Erythroblast (primary cell): Measurements from ENCODE around the gene KRT86.
"Not testable (repeated sequence)": the region's sequence is repeated elsewhere in the genome, so short reads cannot be mapped to it uniquely, and the experiment has no call there.

Source experiments
- DNase-seq, 2 experiments: peaks; one replicate each; lab custom pipeline; 2025; lab: John Stamatoyannopoulos, UW
- GATA1 ChIP-seq: IDR thresholded peaks from 2 replicates; pipeline ENCODE4 v1.6.1; 2011; ENCODE audit warnings: low read depth, mild to moderate bottlenecking, control low read depth, low read length, moderate library complexity
- POLR2A ChIP-seq: IDR thresholded peaks from 2 replicates; pipeline ENCODE4 v1.6.1; 2011; ENCODE audit warnings: mild to moderate bottlenecking, low read length

KRT86 gene

DNA sequence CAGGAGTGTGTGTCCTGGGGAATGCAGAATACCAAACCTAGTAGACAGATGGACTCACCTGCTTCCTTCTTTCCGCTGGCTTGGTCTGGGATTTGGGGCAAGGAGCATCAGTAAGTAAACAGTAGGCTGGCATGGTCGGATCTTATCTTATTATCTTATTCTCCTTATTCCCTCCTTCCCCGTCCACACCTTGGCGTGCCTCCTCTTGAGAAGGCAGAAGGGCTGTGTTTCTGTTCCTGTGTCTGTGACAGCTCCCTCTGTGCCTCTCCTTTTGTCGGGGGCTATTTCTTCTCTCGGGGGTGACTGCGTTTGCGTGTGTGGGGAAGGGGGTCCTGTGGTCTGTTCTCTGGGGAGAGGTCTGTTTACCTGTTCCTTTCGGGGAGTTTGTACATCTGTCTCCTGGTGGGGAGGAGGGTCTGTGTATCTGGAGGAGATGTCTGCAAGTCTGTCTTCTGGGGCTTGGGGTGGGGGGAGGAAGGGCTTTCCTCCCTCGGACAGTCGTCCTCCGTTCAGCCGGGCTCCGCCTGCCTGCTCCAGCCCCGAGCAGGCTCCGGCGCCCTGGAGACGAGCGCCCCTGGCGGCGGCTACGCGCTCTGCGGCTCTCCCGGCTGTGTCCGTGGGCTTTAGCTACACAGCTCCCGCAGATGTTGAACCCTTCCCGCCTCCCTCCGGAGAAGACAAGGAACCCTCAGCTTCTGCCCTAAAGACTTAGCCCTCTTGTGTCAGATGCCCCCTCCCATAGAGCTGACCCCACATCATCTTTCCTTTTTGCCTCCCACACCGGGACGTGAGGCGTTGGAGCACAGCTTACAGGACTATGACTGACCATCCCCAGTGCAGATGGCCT, 4.4 kb downstream of the KRT86 start:
- DNase-seq = peak; percentile 53 to 80
- TF ChIP-seq GATA1 (no peak), POLR2A (no peak)

DNA sequence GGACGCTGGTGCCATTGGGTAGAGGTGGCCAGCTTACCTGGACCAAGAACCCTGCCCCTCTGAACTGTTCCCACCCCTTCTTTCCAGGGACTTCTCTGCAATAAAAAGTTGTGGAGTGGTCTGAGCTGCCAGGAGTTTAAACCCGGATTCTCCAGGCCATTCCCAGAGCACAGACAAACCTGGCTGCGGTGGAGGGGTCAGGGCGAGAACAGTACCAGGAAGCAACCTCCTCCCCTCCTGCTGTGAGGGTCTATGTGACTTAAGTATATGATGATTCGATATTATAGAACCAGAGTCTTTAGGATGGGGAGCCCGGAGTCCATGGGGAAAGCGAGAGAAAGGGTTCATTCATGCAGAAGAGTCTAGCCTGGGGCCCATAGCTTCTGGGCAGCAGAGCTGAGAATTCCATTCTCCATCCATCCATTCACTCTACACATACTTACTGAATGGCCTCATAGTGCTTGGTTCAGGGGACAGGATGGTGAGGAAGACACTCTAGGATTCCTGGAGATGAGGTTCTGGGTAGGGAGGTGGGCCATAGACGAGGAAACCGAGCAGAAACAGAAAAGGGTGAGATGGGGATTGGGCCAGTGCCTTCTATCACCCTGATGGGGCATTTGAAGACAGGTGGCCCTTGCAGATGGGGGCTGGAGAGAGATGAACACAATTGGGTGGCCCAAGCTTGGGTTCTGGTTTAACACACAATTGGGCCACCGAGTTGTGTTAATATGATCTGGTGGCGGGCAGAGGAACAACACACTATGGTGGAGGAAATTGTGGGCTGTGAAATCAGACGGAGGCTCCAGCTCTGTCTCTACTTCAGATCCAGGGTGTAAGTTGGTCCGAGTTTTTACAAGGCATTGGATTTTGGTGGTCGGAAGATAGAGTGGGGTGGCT, 5.2 kb downstream of the KRT86 start:
- DNase-seq = no peak
- TF ChIP-seq POLR2A (no peak), GATA1 (no peak)

DNA sequence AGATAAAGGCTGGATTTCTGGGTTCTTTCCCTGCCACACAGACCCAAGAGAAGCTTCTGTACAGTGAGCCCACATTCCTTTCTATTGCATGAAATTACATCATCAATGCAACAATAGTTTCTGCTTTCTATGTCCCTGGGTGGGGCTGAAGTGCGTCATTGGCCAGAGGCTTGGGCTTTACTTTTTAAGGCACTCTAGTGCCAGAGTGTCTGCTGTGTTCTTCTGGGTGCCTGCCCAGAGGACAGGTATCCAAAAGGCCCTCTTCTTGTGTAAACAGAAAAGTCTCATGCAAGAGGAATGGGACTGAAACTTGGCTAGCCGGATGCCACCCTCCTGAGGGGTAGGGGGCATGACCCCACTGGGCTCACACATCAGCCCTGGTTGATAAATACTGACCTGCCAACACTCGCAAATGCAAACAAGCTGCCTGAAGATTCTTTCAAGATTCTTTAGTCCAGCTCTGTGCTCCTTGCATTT, 5.9 kb downstream of the KRT86 start:
- TF ChIP-seq POLR2A (no peak), GATA1 (no peak)
- DNase-seq = peak; percentile 17 to 60

DNA sequence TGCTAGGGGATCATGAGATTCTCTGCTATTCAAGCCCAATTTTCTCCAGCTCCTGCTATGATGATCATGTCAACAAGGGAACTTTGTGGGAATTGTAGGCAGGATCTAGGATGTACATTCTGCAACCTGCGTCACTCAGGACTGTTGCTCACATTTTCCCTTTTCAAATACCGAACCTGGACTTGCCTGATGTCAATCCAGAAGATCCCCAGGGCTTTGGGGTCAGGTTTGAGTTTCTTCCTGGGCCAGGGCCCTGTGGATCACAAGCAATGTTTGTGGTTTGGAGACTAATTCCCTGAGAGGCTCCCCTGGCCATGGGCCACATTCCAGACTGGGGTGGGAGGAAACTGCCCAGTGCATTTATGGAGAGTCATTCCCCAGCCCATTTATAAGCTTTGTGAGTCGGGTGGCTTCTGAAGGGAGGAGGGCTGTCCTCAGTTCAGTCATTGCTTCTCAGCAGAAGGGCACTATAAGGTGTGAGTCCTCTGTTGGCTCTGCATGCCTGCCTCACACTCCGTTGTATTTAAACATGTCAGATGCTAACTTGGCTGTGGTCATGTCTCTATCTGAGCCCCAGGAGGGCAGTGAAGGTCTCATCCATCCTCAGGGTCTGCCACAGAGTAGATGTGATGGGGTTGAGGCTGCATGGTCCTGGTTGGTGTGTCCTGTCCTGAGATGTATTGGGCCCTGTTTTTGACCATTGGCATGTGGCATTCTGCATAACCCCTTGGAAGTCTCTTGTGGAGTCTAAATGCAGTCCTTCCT, 6.5 kb downstream of the KRT86 start:
- TF ChIP-seq GATA1 (no peak), POLR2A (no peak)
- DNase-seq = no peak

DNA sequence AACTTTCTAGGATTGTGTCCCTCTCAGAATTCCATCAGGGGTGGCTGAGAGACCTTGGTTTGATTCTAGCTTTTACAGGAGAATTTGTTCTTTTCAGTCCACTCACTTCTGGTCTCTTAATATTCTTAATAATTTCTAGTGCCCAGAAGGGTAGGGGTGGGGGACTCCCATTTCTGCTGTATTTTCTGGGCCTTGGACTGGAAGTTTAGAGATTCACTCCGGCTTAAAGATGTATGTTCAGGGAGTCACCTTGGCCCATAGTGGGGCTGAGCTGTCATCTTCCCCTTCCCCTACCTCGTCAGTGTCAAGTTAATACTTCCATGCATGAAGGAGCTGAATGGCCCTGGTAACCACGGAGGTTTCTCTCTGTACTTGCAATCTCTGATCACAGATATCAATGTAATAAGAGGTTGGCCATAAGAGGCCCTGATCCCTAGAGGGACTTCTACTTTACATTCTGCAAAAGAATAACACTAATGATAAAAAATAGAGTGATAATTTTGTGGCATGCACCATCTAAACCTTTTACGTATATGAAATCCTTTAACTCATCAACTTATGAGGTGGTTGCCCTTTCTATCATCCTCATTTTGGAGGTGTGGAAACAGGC, 10.2 kb downstream of the KRT86 start:
- DNase-seq = no peak
- TF ChIP-seq GATA1 (no peak), POLR2A (no peak)

DNA sequence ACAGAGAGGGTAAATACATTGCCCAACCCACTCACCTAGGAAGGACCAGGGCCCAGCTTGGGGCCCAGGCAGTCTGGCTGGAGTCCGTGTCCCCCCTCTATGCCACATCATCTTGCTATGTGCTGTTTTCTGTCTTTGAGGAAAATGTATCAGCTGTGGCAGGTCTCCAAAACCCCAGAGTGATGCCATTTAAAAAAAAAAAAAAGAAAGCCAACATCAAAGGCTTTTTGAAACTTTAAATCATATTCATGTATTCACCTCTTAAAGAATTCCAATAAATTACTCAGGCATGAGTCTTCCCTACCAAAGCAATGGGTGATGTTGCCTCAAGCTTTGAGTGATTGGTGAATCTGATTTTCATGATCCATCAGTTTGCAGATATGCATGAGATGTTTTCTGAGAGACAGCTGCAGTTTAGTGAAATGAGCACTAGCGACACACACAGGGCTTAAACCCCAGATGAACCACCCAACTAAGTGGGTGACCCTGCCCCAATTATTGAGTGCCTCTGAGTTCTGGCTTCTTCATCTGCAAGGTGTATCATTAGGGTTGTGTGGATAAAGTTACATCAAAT, 10.8 kb downstream of the KRT86 start:
- no peak for DNase-seq
- TF ChIP-seq GATA1 = no peak
- no peak for TF ChIP-seq POLR2A

DNA sequence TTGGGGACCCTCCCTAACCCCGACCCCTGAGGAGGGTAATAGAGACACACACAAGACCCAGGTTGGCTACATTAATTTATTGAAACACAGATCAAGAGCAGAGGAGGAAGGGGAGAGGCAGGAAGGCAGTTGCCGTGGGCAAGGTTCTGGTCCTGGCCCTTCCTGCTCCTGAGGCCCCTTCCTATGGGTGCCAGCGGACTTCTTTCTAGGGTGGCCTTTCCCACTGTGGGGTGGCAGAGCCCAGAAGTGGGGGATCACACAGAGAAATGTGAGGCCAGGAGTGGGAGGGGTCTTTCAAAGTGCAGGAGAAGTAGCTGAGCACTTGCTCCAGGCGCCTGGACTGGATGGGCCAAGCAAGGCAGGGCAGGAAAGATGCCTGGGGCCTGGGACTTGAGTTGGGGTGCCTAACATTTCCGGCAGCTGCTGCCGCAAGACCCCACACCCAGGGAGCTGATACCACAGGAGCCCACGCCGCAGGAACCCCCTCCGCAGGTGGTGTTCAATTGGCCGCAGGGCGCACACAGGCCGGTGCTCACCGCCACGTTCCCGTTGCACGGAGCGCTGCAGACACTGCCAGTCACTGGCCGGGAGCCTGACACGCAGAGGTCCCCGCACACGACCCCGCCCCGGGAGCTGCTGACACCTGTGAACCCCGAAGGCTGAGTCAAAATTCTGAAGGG, 11.5 kb downstream of the KRT86 start:
- TF ChIP-seq GATA1 (no peak), POLR2A (no peak)
- no peak for DNase-seq

DNA sequence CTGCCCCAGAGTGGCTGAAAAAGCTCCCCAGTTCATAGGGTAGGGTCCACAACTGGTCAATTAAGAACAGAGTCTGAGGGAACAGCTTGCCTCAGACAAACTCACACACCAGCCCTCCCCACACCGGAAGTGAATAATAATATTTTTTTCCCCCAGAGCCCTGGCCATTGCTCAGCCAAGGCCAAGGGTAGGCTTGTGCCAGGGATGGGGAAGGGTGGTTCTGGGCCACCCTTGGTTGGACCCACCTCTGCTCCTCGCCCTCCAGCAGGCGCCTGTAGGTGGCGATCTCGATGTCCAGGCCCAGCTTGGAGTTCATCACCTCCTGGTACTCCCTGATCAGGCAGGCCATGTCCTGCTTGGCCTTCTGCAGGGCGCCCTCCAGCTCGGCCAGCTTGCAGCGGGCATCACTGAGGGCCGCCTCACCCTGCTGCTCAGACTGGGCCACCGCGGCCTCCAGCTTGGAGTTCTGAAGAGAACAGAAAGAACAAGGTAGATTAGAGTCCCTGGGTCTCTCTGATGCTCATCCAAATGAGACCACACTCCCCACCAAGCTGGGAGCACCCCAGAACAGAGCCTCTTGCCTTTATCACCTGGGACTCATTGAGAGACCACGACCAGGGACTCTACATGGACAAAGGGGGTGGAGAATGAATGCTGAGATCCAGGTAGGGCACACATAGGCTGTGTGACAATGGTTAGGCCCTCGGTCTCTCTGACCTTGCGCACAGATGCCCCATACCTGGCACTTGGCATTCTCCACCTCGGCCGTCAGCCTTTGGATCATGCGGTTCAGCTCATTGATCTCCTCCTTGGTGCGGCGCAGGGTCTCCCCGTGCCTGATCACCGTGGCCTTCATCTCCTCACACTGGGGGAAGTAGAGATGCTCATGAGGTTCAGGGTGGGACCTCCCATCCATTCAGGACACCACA, 12.7 kb downstream of the KRT86 start:
- not testable (repeated sequence) for DNase-seq

DNA sequence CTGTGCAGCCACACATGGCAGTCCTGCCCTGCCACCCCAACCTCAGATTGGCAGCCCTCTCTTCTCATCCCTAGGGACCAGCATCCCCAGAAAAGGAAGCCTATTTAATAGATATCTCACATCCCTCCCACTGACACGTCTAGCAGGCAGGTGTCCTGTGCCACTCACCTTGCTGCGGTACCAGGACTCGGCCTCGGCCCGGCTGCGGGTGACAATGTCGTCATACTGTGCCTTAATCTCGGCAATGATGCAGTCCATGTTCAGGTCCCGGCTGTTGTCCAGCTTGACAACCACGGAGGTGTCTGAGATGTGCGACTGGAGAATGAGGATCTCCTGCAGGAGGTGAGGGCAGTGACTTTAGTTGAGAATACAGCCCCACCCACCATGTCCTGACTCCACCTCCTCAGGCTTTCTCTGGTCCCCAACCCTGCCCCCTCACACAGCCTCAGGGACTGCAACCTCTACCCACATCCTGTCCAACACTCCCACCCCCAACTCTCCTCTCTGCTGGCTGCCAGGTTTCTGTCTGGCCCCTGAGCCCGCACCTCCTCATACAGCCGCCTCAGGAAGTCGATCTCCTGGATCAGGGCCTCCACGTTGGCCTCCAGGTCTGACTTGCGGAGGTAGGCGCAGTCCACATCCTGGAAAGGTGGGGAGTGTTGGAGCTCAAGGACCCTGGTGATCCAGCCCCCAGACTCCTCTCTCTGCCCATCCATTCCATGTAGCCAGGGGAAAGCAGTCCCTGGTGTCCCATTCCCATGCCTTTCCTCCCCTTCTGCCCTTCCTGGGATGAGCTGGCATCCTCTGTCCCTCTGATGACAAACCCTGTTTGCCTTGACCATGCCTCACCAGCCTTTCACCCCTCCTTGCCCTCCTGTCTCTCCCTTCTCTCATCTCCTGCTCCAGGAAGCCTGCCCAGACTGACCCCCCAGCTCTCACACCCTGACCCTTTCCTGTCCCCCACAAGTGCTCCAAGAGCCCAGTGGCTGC, 13.7 kb downstream of the KRT86 start:
- DNase-seq = not testable (repeated sequence)

DNA sequence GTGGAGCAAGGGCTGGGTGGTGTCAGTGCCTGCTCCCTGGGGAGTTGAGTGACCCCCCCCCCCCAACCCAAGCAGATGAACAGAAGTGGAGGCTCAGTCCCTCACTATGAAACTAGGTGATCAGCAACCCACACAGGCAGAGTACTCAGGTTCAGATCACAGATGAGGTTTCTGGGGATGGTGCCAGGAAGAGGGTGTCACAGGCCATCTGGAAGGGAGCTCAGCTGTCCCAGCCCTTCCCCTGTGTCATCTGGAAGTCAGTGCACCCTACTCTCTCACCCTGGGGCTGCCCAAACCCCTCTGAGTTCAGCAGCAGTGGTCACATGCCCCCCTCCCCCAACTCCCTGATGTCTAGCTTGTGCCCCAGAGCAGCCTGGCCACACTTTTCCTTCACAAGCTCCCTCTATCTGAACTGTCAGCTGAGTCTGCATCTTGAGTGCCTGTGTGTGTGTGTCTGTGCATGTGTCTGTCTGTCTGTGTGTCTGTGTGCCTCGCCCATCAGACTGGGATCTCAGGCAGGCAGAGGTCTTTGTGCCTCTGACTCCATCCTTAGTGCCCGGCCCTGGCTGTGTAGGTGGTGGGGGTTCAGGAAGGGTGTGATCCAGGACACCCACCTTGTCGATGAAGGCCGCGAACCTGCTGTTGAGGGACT, 16.2 kb downstream of the KRT86 start:
- not testable (repeated sequence) for DNase-seq
